Liver (tissue), 9 donors: ENCODE measurements around the gene CD79B. TPM values are rescaled to one million over a fixed set of nuclear protein-coding genes. Genes with fewer than 3 reads are reported as not detected.

Experiments
- DNase-seq: peaks from one replicate; pipeline ENCODE4 v3.0.0-alpha.2; 2017; ENCODE audit warnings: low spot score
- H3K27ac ChIP-seq, 2 donors: one replicate each; pipeline ENCODE4 v1.7.0; 2013; ENCODE audit warnings: inconsistent platforms in 2 of 2, low read length in 2 of 2, control low read depth in 1 of 2, low read depth in 1 of 2, mild to moderate bottlenecking in 1 of 2
- H3K27me3 ChIP-seq, 4 donors: one replicate each; pipeline versions ENCODE4 v1.6.1 to v1.7.0; 2013; ENCODE audit warnings: low read length in 3 of 4, inconsistent platforms in 1 of 4, mild to moderate bottlenecking in 1 of 4, moderate library complexity in 1 of 4; ENCODE audit not compliant: control insufficient read depth in 4 of 4, insufficient read depth in 4 of 4
- H3K36me3 ChIP-seq, 4 donors: one replicate each; pipeline versions ENCODE4 v1.6.1 to v1.7.0; 2013; ENCODE audit warnings: low read length in 3 of 4, mild to moderate bottlenecking in 3 of 4, low read depth in 1 of 4, moderate library complexity in 1 of 4; ENCODE audit not compliant: control insufficient read depth in 4 of 4, insufficient read depth in 3 of 4
- H3K4me1 ChIP-seq, 4 donors: one replicate each; pipeline versions ENCODE4 v1.6.1 to v1.7.0; 2013; ENCODE audit warnings: low read length in 3 of 4, mild to moderate bottlenecking in 3 of 4, moderate library complexity in 1 of 4; ENCODE audit not compliant: control insufficient read depth in 4 of 4, insufficient read depth in 4 of 4
- H3K4me3 ChIP-seq, 3 donors: one replicate each; pipeline versions ENCODE4 v1.6.1 to v1.7.0; 2013; ENCODE audit warnings: low read length in 3 of 3, control low read depth in 1 of 3, low read depth in 1 of 3, mild to moderate bottlenecking in 1 of 3
- H3K9ac ChIP-seq, 2 donors: one replicate each; pipeline ENCODE4 v1.7.0; 2013; ENCODE audit warnings: low read length in 2 of 2, mild to moderate bottlenecking in 2 of 2, moderate library complexity in 2 of 2, control low read depth in 1 of 2, low read depth in 1 of 2
- H3K9me3 ChIP-seq, 4 donors: one replicate each; pipeline versions ENCODE4 v1.6.1 to v1.7.0; 2013; ENCODE audit warnings: low read length in 3 of 4; ENCODE audit not compliant: control insufficient read depth in 4 of 4
- ATF3 ChIP-seq: IDR thresholded peaks from 2 replicates; pipeline ENCODE4 v1.6.1; 2016; ENCODE audit warnings: antibody characterized with exemption
- EGR1 ChIP-seq, 2 donors: IDR thresholded peaks; 2 replicates each; pipeline ENCODE4 v1.6.1; 2016 to 2018; ENCODE audit warnings: antibody characterized with exemption in 2 of 2, low read depth in 2 of 2
- FOXA1 ChIP-seq: IDR thresholded peaks from 2 replicates; pipeline ENCODE4 v1.6.1; 2016; ENCODE audit warnings: antibody characterized with exemption
- FOXA2 ChIP-seq: IDR thresholded peaks from 2 replicates; pipeline ENCODE4 v1.6.1; 2016; ENCODE audit warnings: antibody characterized with exemption
- GABPA ChIP-seq, 2 donors: IDR thresholded peaks in 1 of 2; conservative IDR thresholded peaks in 1 of 2; 2 replicates each; pipeline ENCODE4 v1.6.1; 2016; ENCODE audit warnings: antibody characterized with exemption in 2 of 2, mild to moderate bottlenecking in 1 of 2, moderate library complexity in 1 of 2
- HNF4A ChIP-seq, 2 donors: conservative IDR thresholded peaks; 2 replicates each; pipeline ENCODE4 v1.6.1; 2016; ENCODE audit warnings: antibody characterized with exemption in 2 of 2, mild to moderate bottlenecking in 2 of 2
- HNF4G ChIP-seq: IDR thresholded peaks from 2 replicates; pipeline ENCODE4 v1.6.1; 2016; ENCODE audit warnings: antibody characterized with exemption
- JUND ChIP-seq, 2 donors: IDR thresholded peaks; 2 replicates each; pipeline ENCODE4 v1.6.1; 2016; ENCODE audit warnings: antibody characterized with exemption in 2 of 2
- RAD21 ChIP-seq, 2 donors: IDR thresholded peaks; 2 replicates each; pipeline ENCODE4 v1.6.1; 2016; ENCODE audit warnings: antibody characterized with exemption in 2 of 2, mild to moderate bottlenecking in 2 of 2
- RXRA ChIP-seq, 2 donors: IDR thresholded peaks; 2 replicates each; pipeline ENCODE4 v1.6.1; 2017 to 2018; ENCODE audit warnings: antibody characterized with exemption in 2 of 2, mild to moderate bottlenecking in 1 of 2
- SP1 ChIP-seq: IDR thresholded peaks from 2 replicates; pipeline ENCODE4 v1.6.1; 2018; ENCODE audit warnings: antibody characterized with exemption, mild to moderate bottlenecking
- TAF1 ChIP-seq: conservative IDR thresholded peaks from 2 replicates; pipeline ENCODE4 v1.6.1; 2016; ENCODE audit warnings: antibody characterized with exemption, mild to moderate bottlenecking
- ZBTB33 ChIP-seq: IDR thresholded peaks from 2 replicates; pipeline ENCODE4 v1.6.1; 2016; ENCODE audit warnings: antibody characterized with exemption
- whole genome bisulfite sequencing: extraction: QIAGEN DNeasy Blood & Tissue Kit; methylation state at CpG from one replicate; pipeline ENCODE4 v1.1.7; 2013; 5-methylcytosine and 5-hydroxymethylcytosine counted together
- polyA plus RNA-seq, 2 donors: library from polyadenylated mRNA; stranded (reverse) in 1 of 2; unstranded in 1 of 2; fragments of 200-250 nt in 1 of 2; fragments of >200 nt in 1 of 2; fragmentation: Nextera tagmentation in 1 of 2; extraction: Ambion mirVana in 1 of 2; gene quantifications; one replicate each; pipeline versions ENCODE4 v1.2.1 to v1.2.3, GENCODE V29; 2013 to 2015
- total RNA-seq, 2 donors: library from RNA; depleted of rRNA; stranded (reverse); fragments of >200 nt; gene quantifications; one replicate each; pipeline ENCODE4 v1.2.3, GENCODE V29; 2014
- TF ChIP-seq, protein P1 (sequence below): IDR thresholded peaks from 2 replicates; pipeline ENCODE4 v1.6.1; 2016; ENCODE audit warnings: antibody characterized with exemption, mild to moderate bottlenecking
- TF ChIP-seq, protein P2 (sequence below): IDR thresholded peaks from 2 replicates; pipeline ENCODE4 v1.6.1; 2016; ENCODE audit warnings: antibody characterized with exemption
- donor health status: healthy.
- donor health status: healthy.
- donor health status: healthy.
- donor health status: healthy.
- donor health status: healthy.

CD79B gene
- total and polyA plus RNA-seq, 4 donors = 1.3 to 6.5 (median 3.5) TPM

DNA sequence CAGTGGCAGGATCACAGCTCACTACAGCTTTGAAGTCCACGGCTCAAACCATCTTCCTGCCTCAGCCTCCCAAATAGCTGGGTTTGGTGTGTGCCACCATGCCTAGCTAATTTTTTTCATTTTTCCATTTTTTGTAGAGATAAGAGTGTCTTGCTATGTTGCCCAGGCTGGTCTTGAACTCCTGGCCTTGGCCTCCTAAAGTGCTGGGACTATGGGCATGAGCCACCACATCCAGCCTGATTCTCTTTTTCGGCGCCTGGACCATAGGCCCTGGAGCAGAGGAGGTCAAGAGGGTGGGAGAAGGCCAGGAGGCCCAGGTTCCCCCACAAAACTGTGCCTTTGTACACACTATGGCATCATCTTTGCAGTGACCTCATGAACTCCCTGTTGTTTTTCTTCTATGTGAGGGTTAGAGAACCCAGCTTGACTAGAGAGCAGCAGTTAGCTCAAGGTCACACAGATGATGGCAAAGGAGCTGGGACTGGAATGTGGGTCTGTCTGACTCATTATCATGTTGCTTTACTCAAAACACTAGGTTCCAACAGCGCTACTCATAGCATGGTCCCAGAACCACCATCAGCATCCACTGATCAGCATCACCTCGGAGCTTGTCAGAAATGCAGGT is 24.3 kb upstream of the CD79B start:
- 96% methylated on average over 5 of the region's 5 CpGs for WGBS

DNA sequence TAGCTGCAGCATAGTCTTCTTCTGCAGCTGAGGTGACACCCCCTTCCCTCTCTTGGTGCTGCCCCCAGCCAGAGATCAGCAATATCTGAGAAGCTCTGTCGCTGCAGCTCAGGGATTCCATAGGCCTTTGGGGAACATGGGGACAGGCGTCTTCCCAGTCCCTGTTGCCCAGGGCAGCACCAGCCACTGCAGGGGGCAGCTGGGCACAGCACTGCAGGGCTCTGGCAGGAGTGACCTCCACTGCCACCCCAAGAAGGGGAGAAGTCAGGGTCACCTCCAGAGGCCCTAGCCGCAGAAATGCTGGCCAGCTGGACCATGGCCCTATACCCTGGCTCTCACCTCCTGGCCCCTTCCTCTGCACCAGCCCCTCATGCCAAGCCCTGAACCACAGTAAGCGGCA is 23.7 kb upstream of the CD79B start:
- no peak for DNase-seq
- TF ChIP-seq RXRA (IDR thresholded peaks at IDR 0.05) (no peak), ATF3 (no peak), FOXA2 (no peak), JUND (IDR thresholded peaks at IDR 0.05) (no peak), RAD21 (IDR thresholded peaks at IDR 0.05) (no peak), HNF4A (conservative IDR thresholded peaks at IDR 0.05) (no peak)
- TF ChIP-seq, protein P1, sequence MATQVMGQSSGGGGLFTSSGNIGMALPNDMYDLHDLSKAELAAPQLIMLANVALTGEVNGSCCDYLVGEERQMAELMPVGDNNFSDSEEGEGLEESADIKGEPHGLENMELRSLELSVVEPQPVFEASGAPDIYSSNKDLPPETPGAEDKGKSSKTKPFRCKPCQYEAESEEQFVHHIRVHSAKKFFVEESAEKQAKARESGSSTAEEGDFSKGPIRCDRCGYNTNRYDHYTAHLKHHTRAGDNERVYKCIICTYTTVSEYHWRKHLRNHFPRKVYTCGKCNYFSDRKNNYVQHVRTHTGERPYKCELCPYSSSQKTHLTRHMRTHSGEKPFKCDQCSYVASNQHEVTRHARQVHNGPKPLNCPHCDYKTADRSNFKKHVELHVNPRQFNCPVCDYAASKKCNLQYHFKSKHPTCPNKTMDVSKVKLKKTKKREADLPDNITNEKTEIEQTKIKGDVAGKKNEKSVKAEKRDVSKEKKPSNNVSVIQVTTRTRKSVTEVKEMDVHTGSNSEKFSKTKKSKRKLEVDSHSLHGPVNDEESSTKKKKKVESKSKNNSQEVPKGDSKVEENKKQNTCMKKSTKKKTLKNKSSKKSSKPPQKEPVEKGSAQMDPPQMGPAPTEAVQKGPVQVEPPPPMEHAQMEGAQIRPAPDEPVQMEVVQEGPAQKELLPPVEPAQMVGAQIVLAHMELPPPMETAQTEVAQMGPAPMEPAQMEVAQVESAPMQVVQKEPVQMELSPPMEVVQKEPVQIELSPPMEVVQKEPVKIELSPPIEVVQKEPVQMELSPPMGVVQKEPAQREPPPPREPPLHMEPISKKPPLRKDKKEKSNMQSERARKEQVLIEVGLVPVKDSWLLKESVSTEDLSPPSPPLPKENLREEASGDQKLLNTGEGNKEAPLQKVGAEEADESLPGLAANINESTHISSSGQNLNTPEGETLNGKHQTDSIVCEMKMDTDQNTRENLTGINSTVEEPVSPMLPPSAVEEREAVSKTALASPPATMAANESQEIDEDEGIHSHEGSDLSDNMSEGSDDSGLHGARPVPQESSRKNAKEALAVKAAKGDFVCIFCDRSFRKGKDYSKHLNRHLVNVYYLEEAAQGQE = no peak
- no peaks in the 10 kb centered on the region for H3K36me3 ChIP-seq
- no peaks in the 10 kb centered on the region for H3K4me1 ChIP-seq
- 92% methylated on average over 4 of the region's 4 CpGs for WGBS
- no peaks in the 10 kb centered on the region for H3K27me3 ChIP-seq
- H3K9ac ChIP-seq = no peak overlapping the region
- H3K9me3 ChIP-seq = no peaks in the 10 kb centered on the region
- no peak overlapping the region for H3K27ac ChIP-seq
- H3K4me3 ChIP-seq = no peak overlapping the region

More for the DNA sequence above, 24.3 kb upstream of the CD79B start:
- no peaks in the 10 kb centered on the region for H3K9me3 ChIP-seq
- peaks cover 0 to 4% (median 3%) of the 10 kb centered on the region in 4 donors for H3K4me1 ChIP-seq
- H3K4me3 ChIP-seq = no peak overlapping the region
- no peak for DNase-seq
- no peaks in the 10 kb centered on the region for H3K36me3 ChIP-seq
- H3K27me3 ChIP-seq = no peaks in the 10 kb centered on the region
- H3K9ac ChIP-seq = no peak overlapping the region
- no peak overlapping the region for H3K27ac ChIP-seq
- TF ChIP-seq SP1 (no peak), ZBTB33 (no peak), TAF1 (no peak)

GRCh38 chr17:63955232-63955631 is 23.1 kb upstream of the CD79B start:
- Histone ChIP-seq H3K4me3 (no peak overlapping the region), H3K27ac (no peak overlapping the region), H3K9ac (no peak overlapping the region), H3K4me1 (no peaks in the 10 kb centered on the region), H3K27me3 (no peaks in the 10 kb centered on the region), H3K9me3 (no peaks in the 10 kb centered on the region), H3K36me3 (no peaks in the 10 kb centered on the region)
- WGBS = 81% methylated on average over 11 of the region's 11 CpGs
- DNase-seq = no peak
- TF ChIP-seq FOXA1 (no peak), EGR1 (IDR thresholded peaks at IDR 0.05; ENCODE audit: low read depth in 2 of 2) (no peak), HNF4A (conservative IDR thresholded peaks at IDR 0.05) (no peak), HNF4G (no peak), JUND (IDR thresholded peaks at IDR 0.05) (no peak), TAF1 (no peak), ZBTB33 (no peak), RXRA (IDR thresholded peaks at IDR 0.05) (no peak), GABPA (IDR thresholded peaks at IDR 0.05 in 1 of 2, conservative IDR thresholded peaks at IDR 0.05 in 1 of 2) (no peak), SP1 (no peak)
- TF ChIP-seq, protein P2, sequence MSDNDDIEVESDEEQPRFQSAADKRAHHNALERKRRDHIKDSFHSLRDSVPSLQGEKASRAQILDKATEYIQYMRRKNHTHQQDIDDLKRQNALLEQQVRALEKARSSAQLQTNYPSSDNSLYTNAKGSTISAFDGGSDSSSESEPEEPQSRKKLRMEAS = no peak
- TF ChIP-seq, protein P1 = no peak
